ENCODE results near the gene HTR4.

DNA sequence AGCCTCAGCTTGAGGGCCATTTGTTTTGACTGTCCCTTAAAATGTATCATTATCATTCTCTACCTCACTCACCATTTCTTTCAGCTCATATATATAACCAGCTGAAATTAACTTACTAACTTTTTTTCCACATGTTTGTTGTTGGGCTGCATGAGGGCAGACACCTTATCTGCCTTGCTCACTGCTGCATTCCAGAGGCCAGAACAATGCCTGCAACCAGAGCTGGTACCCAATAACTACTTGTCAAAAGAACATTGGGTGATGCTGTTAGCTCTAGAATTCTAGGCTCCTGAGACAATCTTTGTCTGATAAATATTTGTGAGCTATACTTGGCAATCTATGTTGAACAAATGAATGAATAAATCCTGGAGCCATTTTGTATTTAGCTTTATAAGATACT is 68.3 kb downstream of the HTR4 start:
- TF ChIP-seq SIN3A (IDR thresholded peaks at IDR 0.05; ENCODE audit: low read depth) = no peak
- TF ChIP-seq EZH2 (IDR thresholded peaks at IDR 0.05) = no peak
- no peak for TF ChIP-seq POLR2A (IDR thresholded peaks at IDR 0.05; ENCODE audit: borderline replicate concordance, extremely low read depth, insufficient read depth, insufficient read length)
- peak; percentile 10; the same call in 1 of the 2 replicates for TF ChIP-seq RAD21 (IDR thresholded peaks at IDR 0.05; ENCODE audit: low read depth)
- TF ChIP-seq, protein P1, sequence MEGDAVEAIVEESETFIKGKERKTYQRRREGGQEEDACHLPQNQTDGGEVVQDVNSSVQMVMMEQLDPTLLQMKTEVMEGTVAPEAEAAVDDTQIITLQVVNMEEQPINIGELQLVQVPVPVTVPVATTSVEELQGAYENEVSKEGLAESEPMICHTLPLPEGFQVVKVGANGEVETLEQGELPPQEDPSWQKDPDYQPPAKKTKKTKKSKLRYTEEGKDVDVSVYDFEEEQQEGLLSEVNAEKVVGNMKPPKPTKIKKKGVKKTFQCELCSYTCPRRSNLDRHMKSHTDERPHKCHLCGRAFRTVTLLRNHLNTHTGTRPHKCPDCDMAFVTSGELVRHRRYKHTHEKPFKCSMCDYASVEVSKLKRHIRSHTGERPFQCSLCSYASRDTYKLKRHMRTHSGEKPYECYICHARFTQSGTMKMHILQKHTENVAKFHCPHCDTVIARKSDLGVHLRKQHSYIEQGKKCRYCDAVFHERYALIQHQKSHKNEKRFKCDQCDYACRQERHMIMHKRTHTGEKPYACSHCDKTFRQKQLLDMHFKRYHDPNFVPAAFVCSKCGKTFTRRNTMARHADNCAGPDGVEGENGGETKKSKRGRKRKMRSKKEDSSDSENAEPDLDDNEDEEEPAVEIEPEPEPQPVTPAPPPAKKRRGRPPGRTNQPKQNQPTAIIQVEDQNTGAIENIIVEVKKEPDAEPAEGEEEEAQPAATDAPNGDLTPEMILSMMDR (IDR thresholded peaks at IDR 0.05 in 2 of 3, conservative IDR thresholded peaks at IDR 0.05 in 1 of 3; ENCODE audit: borderline replicate concordance in 1 of 3, insufficient read depth in 1 of 3, low read depth in 2 of 3, low read length in 2 of 3) = 0 out of 6 replicates have a peak, but pooled peaks of 1 of the 3 experiments have one; percentile 7
- no peak for TF ChIP-seq POLR2AphosphoS5 (IDR thresholded peaks at IDR 0.05; ENCODE audit: low read depth, low read length)
